DND-41 (cell line): Measurements from ENCODE around the gene TMEM86A.
"Not testable (repeated sequence)": the region's sequence is repeated elsewhere in the genome, so short reads cannot be mapped to it uniquely, and the experiment has no call there.

Source experiments
- ATAC-seq: fragments of 200-7000 bp; cut with Tn5 transposase; 3 replicates; pipeline ENCODE4 v1.9.1; 2021; ENCODE audit warnings: low read depth; ENCODE audit not compliant: insufficient read depth
- DNase-seq: peaks from one replicate; pipeline ENCODE4 v3.0.0-alpha.2; 2020
- H2AFZ ChIP-seq: 2 replicates; pipeline ENCODE4 v1.6.0; 2012; ENCODE audit warnings: low read depth, low read length
- H3K27ac ChIP-seq: 2 replicates; pipeline ENCODE4 v1.5.1; 2012; ENCODE audit warnings: low read length, inconsistent platforms
- H3K27me3 ChIP-seq: fragments of 200-600 bp; sonication (generic); 2 replicates; pipeline ENCODE4 v1.6.0; 2012; ENCODE audit warnings: low read length, mild to moderate bottlenecking, inconsistent platforms; ENCODE audit not compliant: insufficient read depth, poor library complexity
- H3K36me3 ChIP-seq: 2 replicates; pipeline ENCODE4 v1.5.1; 2012; ENCODE audit warnings: low read length, inconsistent platforms; ENCODE audit not compliant: insufficient read depth
- H3K4me1 ChIP-seq: 2 replicates; pipeline ENCODE4 v1.5.1; 2012; ENCODE audit warnings: mild to moderate bottlenecking, low read length; ENCODE audit not compliant: insufficient read depth
- H3K4me2 ChIP-seq: 2 replicates; pipeline ENCODE4 v1.6.0; 2012; ENCODE audit warnings: mild to moderate bottlenecking, moderate library complexity, low read length, inconsistent platforms; ENCODE audit not compliant: insufficient read depth
- H3K4me3 ChIP-seq, 2 experiments: fragments of 200-600 bp in 1 of 2; shearing (Covaris generic) in 1 of 2; 2 replicates each; pipeline ENCODE4 v1.5.1; 2012 to 2016; ENCODE audit warnings: inconsistent platforms in 2 of 2, low read length in 2 of 2, mild to moderate bottlenecking in 2 of 2, low read depth in 1 of 2, moderate library complexity in 1 of 2
- H3K79me2 ChIP-seq: 2 replicates; pipeline ENCODE4 v1.6.0; 2012; ENCODE audit warnings: low read length, inconsistent platforms; ENCODE audit not compliant: insufficient read depth
- H3K9ac ChIP-seq: 2 replicates; pipeline ENCODE4 v1.6.0; 2012; ENCODE audit warnings: low read depth, mild to moderate bottlenecking, inconsistent platforms, low read length, moderate library complexity
- H3K9me3 ChIP-seq: 2 replicates; pipeline ENCODE4 v1.5.1; 2012; ENCODE audit warnings: low read length, moderate library complexity, mild to moderate bottlenecking, inconsistent platforms; ENCODE audit not compliant: insufficient read depth, severe bottlenecking
- H4K20me1 ChIP-seq: 2 replicates; pipeline ENCODE4 v1.6.0; 2012; ENCODE audit warnings: low read length; ENCODE audit not compliant: insufficient read depth
- CTCF ChIP-seq: IDR thresholded peaks from 2 replicates; pipeline ENCODE4 v1.5.1; 2012; ENCODE audit warnings: borderline replicate concordance, low read length, moderate library complexity, mild to moderate bottlenecking; ENCODE audit not compliant: poor library complexity, severe bottlenecking; ENCODE audit errors: extremely low read depth
- EZH2 ChIP-seq: IDR thresholded peaks from 3 replicates; pipeline ENCODE4 v1.6.1; 2012; ENCODE audit warnings: borderline replicate concordance, low read depth, mild to moderate bottlenecking, moderate library complexity, low read length, inconsistent platforms; ENCODE audit not compliant: severe bottlenecking

Gene TMEM86A

GRCh38 chr11:18657673-18658072 is 40.9 kb upstream of the TMEM86A start:
- no peaks in the 10 kb centered on the region for H4K20me1 ChIP-seq
- ATAC-seq (no peak), DNase-seq (no peak)
- H3K4me2 ChIP-seq = no peak overlapping the region
- peaks cover 6% of the 10 kb centered on the region for H3K9me3 ChIP-seq
- TF ChIP-seq CTCF (no peak), EZH2 (no peak)
- no peak overlapping the region for H3K9ac ChIP-seq
- no peak overlapping the region for H2AFZ ChIP-seq
- no peak overlapping the region for H3K27ac ChIP-seq
- no peaks in the 10 kb centered on the region for H3K27me3 ChIP-seq
- H3K79me2 ChIP-seq = no peaks in the 10 kb centered on the region
- H3K4me1 ChIP-seq = no peaks in the 10 kb centered on the region
- H3K36me3 ChIP-seq = no peaks in the 10 kb centered on the region
- no peak overlapping the region for H3K4me3 ChIP-seq

- H2AFZ ChIP-seq, H3K4me3 ChIP-seq, H3K36me3 ChIP-seq, H3K79me2 ChIP-seq, H3K9me3 ChIP-seq, ATAC-seq, H3K9ac ChIP-seq, H3K27me3 ChIP-seq, H4K20me1 ChIP-seq, H3K4me1 ChIP-seq, H3K27ac ChIP-seq, DNase-seq, H3K4me2 ChIP-seq: not testable (repeated sequence)
Observed at GRCh38 chr11:18665353-18665872, 33.2 kb upstream of the TMEM86A start.

- Histone ChIP-seq H3K9ac (no peak overlapping the region), H3K36me3 (no peaks in the 10 kb centered on the region), H3K27me3 (no peaks in the 10 kb centered on the region), H2AFZ (no peak overlapping the region), H4K20me1 (no peaks in the 10 kb centered on the region), H3K27ac (no peak overlapping the region), H3K79me2 (no peaks in the 10 kb centered on the region), H3K4me2 (no peak overlapping the region), H3K4me3 (no peak overlapping the region), H3K9me3 (no peaks in the 10 kb centered on the region), H3K4me1 (peaks cover 2% of the 10 kb centered on the region; the same call in 1 of the 2 replicates)
- ATAC-seq (no peak), DNase-seq (no peak)
- TF ChIP-seq EZH2 (no peak), CTCF (no peak)
Observed at GRCh38 chr11:18668131-18668530, 30.4 kb upstream of the TMEM86A start.

GRCh38 chr11:18669219-18669596 is 29.4 kb upstream of the TMEM86A start:
- Histone ChIP-seq H3K79me2 (no peaks in the 10 kb centered on the region), H4K20me1 (no peaks in the 10 kb centered on the region), H3K36me3 (no peaks in the 10 kb centered on the region), H3K9me3 (no peaks in the 10 kb centered on the region), H2AFZ (no peak overlapping the region), H3K4me1 (peaks cover 2% of the 10 kb centered on the region; the same call in 1 of the 2 replicates), H3K9ac (no peak overlapping the region), H3K4me3 (no peak overlapping the region), H3K27ac (no peak overlapping the region), H3K4me2 (no peak overlapping the region), H3K27me3 (no peaks in the 10 kb centered on the region)
- no peak for ATAC-seq
- DNase-seq = no peak
- TF ChIP-seq EZH2 = no peak

- H3K27ac ChIP-seq = no peak overlapping the region
- H3K9me3 ChIP-seq = no peaks in the 10 kb centered on the region
- no peaks in the 10 kb centered on the region for H3K79me2 ChIP-seq
- no peaks in the 10 kb centered on the region for H3K27me3 ChIP-seq
- H2AFZ ChIP-seq = no peak overlapping the region
- H3K36me3 ChIP-seq = no peaks in the 10 kb centered on the region
- H3K4me2 ChIP-seq = no peak overlapping the region
- ATAC-seq (no peak), DNase-seq (no peak)
- H3K9ac ChIP-seq = no peak overlapping the region
- H3K4me1 ChIP-seq = peaks cover 2% of the 10 kb centered on the region; the same call in 1 of the 2 replicates
- H3K4me3 ChIP-seq = no peak overlapping the region
- TF ChIP-seq CTCF (no peak), EZH2 (no peak)
- no peaks in the 10 kb centered on the region for H4K20me1 ChIP-seq
Observed at GRCh38 chr11:18669711-18670110, 28.9 kb upstream of the TMEM86A start.
